Nucleus accumbens (tissue), 56 donors: ENCODE data around the gene NNT.

ENCODE experiments used
- DNase-seq, 56 donors: peaks; one replicate each; lab custom pipeline; 2025; lab: John Stamatoyannopoulos, UW

Gene NNT

GRCh38 chr5:43620944-43621505 is 18.0 kb downstream of the NNT start:
- no peak for DNase-seq

DNA sequence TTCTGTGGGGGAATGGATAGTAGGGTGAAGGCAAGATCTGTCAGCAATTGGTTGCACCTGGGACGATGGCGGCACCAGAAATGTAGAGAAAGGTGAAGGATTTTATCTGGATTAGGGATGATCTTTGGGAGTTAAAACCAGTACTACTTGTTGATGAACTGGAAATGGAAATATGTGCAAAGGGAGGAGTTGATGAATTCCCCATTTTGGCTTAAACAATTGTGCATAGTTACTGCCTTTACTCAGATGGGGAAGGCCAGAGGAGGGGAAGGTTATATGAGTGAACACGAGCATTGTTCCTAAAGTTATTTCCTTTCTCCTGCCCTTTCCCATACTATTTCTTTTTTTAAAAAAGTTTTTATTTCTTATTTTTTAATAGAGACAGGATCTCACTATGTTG is 19.1 kb downstream of the NNT start:
- DNase-seq = no peak

- DNase-seq = peak in 1 of 56 donors; percentile 6
Observed at GRCh38 chr5:43623048-43623680, 20.2 kb downstream of the NNT start.

DNA sequence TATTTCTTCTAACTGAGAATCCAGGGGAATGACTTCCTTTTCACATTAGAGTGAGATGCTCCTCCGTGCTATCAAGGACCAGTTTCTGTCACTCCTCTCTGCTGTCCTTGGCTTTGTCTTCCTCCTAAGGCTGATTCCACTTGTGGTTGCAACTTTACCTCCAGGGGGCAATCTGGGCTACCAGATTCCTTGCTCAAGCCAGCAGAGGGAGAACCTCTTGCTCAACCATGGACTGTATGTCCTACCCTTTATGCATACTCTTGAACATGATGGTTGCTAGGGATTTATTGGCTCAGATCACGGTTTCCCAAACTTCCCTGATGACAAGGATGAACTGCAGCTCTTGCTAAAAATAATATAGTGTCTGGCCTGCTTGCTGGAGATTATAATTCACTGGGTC is 24.0 kb downstream of the NNT start:
- peak in 1 of 56 donors; percentile 3 for DNase-seq

DNA sequence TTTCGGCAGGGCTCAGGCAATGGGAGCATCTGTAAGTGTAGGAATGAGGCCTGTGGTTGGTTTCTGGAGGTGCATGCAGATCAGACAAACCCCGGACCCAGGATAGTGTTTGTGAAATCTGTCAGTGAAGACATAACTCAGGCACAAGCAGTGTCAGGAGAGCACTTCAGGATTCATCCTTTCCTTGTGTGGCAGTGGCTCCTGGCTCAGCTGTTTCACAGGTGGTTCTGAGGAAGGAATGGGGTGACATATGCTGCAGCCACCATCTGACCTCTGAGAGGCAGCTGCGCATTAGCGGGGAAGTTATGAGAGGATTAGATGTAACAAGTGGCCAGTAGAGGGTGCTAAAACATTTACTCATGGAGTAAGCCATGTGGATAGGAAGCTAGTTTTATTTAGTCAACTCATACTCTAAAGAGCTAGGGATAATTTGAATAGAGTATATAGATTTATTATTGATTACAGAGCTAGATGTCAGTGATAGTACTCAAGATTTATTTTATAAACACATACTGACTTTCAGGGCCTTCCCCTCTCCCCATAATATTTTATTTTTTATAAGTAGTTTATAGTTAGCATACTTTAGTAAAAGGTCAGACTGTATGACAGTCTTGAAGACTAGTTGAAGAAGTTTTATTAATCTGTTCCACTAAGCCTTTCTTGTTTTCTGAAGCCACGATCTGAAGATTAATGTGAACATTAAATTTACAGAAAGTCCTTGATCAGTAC is 28.4 kb downstream of the NNT start:
- peak in 20 of 56 donors; percentile 3 to 32 (median 10) for DNase-seq

- no peak for DNase-seq
Observed at GRCh38 chr5:43634621-43635020, 31.6 kb downstream of the NNT start.

DNA sequence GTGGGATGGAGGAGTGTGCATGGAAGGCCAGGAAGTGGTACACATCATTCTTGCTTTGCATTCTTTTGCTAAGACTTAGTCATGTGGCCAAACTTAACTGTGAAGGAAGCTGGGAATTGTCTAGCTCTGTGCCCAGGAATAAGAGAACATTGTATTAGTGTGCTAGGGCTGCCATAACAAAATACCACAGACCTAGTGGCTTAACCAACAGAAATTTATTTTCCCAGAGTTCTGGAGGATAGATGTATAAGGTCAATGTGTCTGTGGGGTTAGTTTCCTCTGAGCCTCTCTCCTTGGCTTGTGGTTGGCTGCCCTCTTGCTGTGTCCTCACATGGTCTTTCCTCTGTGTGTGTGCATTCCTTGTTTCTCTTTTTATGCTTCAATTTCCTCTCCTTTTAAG is 32.4 kb downstream of the NNT start:
- DNase-seq = no peak

DNA sequence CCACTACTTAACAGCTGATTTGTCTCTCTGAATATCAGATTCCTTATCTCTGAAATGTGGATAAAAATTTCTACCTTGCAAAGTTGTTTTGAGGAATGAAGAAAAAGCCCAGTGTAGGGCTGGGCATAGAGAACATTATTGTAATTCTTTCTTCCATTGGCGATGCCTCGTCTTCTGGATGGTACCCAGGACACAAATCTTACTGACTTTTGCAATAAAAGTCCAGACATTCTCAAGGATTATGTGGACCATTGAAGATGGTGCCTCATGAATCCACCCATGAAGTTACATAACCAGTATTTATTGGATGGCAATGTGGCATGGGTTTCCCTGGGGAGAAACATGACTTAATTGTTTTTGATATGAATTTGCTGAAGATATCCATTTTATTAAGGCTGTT is 33.1 kb downstream of the NNT start:
- DNase-seq = no peak

- no peak for DNase-seq
Observed at GRCh38 chr5:43637416-43637815, 34.4 kb downstream of the NNT start.

- DNase-seq = no peak
Observed at GRCh38 chr5:43638107-43638506, 35.1 kb downstream of the NNT start.

DNA sequence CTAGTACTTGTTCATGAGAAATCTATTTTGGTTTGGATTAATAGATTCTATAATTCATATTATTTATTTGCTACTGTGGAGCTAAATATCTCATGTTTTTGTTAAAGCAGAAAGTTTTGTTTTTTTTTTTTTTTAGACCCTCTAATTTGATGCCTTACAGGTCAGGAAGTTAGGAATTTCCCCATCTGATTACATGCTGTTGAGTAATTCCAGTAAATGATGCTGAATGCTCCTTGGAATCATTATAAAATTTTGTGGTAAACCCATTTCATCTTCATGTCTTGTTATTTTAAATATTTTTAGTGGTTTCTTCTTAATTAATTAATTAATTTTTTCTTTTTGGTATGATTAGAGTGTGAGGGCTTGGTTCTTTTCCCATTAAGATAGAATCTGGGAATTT is 35.6 kb downstream of the NNT start:
- DNase-seq = no peak

DNA sequence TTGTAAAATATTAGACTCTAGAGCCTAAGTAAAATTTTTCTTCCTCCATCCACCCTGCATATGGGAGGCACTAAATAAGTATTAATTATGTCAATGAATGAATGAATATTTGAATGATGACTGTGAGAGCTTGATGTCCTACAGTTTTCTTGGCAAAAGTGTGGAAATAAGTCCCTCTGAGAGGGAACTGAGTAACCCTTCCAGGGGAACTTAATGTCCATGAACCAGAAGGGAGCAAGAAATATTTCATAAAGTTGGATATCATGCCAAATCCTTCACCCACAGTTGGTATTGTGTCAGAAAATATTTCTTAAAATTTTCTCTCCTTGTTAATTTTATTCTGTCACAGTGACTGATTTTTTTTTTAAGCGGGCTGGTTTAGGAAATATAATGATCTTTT is 36.6 kb downstream of the NNT start:
- no peak for DNase-seq

- DNase-seq = no peak
Observed at GRCh38 chr5:43642428-43642827, 39.4 kb downstream of the NNT start.

GRCh38 chr5:43643327-43643726 is 40.3 kb downstream of the NNT start:
- DNase-seq = no peak

GRCh38 chr5:43643750-43644149 is 40.8 kb downstream of the NNT start:
- no peak for DNase-seq

- DNase-seq = no peak
Observed at GRCh38 chr5:43646992-43647391, 44.0 kb downstream of the NNT start.

DNA sequence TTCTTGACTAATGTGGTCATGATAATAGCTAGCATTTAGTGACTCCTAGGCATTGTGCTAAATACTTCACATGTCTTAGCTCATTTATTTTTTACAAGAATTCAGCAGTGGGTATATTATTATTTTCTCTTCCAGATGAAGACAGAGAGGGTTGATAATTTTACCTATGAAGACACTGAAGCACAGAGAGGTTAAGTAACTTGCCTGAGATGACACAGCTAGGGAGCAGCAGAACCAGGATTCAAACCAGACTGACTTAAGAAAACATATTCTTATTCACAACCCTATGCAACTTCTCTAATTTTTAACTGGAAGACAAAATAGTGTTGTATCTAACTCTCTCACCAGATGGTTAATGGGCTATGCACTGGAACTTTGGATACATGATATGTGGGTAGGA is 44.8 kb downstream of the NNT start:
- DNase-seq = no peak

DNA sequence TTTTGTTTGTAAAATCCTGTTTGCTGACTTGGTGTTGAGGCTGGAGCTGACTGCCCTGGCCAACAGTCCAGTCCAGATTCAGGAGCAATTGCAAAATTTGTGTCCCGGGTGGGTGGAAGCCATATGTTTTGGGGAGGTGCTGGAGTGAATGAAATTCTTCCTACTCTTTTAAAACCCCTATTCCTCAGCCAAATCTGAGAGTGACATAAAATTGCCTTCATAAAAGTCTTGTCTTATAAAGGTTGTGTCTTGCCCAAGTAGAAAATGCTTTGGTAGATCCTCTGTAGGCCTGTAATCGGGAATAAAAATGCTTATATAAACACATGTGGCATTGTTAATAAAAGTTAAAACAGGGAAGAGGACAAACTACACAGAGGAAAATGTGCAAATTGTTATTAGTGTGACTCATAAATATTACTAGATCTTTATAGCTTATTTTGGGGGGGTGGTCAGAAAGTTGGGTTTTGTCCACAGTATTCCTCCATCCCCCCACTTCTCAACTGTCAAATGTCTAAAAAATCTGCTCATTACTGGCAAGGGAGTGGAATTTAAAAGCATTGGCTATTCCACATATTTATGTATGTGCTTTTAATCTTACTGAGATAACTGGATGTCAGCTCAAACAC is 45.6 kb downstream of the NNT start:
- DNase-seq = no peak

DNA sequence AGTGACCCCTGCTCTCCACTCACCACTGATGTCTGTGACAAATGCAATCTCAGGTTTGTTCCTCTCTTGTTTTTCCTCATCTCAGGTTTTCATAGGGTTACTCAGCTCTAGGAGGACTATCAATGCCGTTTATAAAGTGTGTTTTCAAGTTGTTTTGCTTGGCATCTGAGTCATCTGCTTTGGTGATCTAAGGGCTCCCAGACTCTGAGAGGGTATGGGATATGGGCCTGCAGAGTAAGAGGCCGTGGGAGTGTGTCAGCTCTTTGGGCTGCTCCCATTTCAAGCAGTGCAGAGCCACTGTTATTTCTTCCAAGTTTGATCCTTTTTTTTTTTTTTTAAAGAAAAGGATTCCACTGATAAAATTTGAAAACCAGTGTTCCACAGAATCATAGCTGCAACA is 46.3 kb downstream of the NNT start:
- DNase-seq = no peak

DNA sequence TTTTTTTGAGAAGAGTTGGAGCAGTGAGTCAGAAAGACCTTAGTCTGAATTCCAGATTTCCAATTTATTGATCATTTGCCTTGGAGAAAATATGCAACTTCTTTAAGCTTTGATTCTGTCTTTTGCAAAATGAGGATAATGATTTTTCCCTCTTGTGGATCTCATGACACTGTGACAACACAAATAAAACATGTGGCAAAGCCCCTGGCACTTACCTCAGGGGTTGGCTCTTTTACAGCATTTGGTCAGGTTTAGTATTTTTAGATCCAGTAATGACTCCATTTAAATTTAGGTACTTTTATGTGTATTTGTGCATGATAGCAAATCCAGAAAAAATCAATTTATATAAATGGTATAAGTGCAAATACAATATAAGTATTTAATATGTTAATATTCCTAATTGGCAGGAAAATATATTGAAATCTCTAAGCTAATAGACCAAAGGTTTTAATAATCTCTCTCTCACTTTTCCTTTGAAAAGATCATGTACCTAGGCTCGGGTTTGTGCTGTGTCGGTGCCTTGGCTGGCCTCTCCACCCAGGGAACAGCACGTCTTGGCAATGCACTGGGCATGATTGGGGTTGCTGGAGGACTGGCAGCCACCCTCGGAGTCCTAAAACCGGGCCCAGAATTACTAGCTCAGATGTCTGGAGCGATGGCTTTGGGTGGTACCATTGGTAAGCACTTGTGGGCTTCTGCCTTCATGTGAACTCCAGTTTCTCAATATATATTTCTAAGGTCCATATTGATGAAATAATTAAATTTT is 49.7 kb downstream of the NNT start:
- no peak for DNase-seq

DNA sequence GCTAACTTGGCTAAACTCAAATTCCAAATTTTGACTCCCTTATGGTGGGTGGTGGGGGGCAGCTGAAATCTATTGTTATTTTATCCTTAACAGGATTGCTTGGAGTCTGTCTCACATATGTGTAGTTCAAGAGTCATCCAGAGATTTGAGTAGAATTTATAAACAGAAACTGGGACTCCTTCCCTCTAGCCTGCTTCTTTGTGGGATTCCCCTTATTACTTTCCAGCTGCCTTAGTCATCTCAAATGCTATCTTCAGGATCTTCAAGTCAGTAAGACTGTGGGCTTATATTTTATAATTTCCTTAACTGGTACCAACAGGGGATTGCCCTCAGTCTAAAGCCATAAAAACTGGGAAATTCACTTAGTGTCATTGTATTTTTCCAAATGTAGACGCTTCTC is 55.5 kb downstream of the NNT start:
- DNase-seq = no peak
